Measurements from ENCODE around the gene IGHMBP2. TPM values are rescaled to one million over a fixed set of nuclear protein-coding genes. Genes with fewer than 3 reads are reported as not detected.
A peak's percentile ranks its signal among the peaks of the same experiment; 100 is the strongest.
"Not testable (repeated sequence)": the region's sequence is repeated elsewhere in the genome, so short reads cannot be mapped to it uniquely, and the experiment has no call there.

Gene IGHMBP2
- total and polyA plus RNA-seq, 2 experiments from 2014 or later, result 12.4 to 13.5 TPM

GRCh38 chr11:68878022-68878421, 25.7 kb upstream of the IGHMBP2 start:
- no peak overlapping the region for H3K4me2 ChIP-seq
- H3K9me3 ChIP-seq (ENCODE audit: low read depth), result no peaks in the 10 kb centered on the region
- H3K4me1 ChIP-seq (ENCODE audit: insufficient read depth), result peaks cover 2% of the 10 kb centered on the region
- H3K27ac ChIP-seq, result peak overlapping the region; percentile 60
- no peaks in the 10 kb centered on the region for H3K27me3 ChIP-seq
- peak; percentile 62 for DNase-seq (ENCODE audit: low spot score)
- WGBS (ENCODE audit: low lambda C conversion rate, missing lambda C conversion rate), result 64% methylated on average over 7 of the region's 7 CpGs
- no peaks in the 10 kb centered on the region for H4K20me1 ChIP-seq (ENCODE audit: insufficient read depth, poor library complexity, severe bottlenecking)
- no peak overlapping the region for H3K4me3 ChIP-seq
- H3K36me3 ChIP-seq (replicated peaks; ENCODE audit: insufficient read depth, low read depth), result no peaks in the 10 kb centered on the region
- no peak overlapping the region for H2AFZ ChIP-seq
- TF ChIP-seq EZH2 (IDR thresholded peaks at IDR 0.05; ENCODE audit: borderline replicate concordance) (no peak), EZH2phosphoT487 (IDR thresholded peaks at IDR 0.05; ENCODE audit: low read depth, severe bottlenecking, unreplicated experiment) (no peak), CTCF (IDR thresholded peaks at IDR 0.05; ENCODE audit: poor library complexity) (no peak)
- no peaks in the 10 kb centered on the region for H3K79me2 ChIP-seq
- H3K9me2 ChIP-seq (replicated peaks; ENCODE audit: insufficient read depth), result no peaks in the 10 kb centered on the region

- no peak overlapping the region for H3K27ac ChIP-seq
- TF ChIP-seq EZH2 (IDR thresholded peaks at IDR 0.05; ENCODE audit: borderline replicate concordance) (no peak), EZH2phosphoT487 (IDR thresholded peaks at IDR 0.05; ENCODE audit: low read depth, severe bottlenecking, unreplicated experiment) (no peak), CTCF (IDR thresholded peaks at IDR 0.05; ENCODE audit: poor library complexity) (no peak)
- no peak overlapping the region for H2AFZ ChIP-seq
- no peaks in the 10 kb centered on the region for H4K20me1 ChIP-seq (ENCODE audit: insufficient read depth, poor library complexity, severe bottlenecking)
- no peaks in the 10 kb centered on the region for H3K79me2 ChIP-seq
- no peak overlapping the region for H3K4me3 ChIP-seq
- H3K9me3 ChIP-seq (ENCODE audit: low read depth), result no peaks in the 10 kb centered on the region
- no peaks in the 10 kb centered on the region for H3K27me3 ChIP-seq
- H3K4me1 ChIP-seq (ENCODE audit: insufficient read depth), result no peaks in the 10 kb centered on the region
- 90% methylated on average over 5 of the region's 5 CpGs for WGBS (ENCODE audit: low lambda C conversion rate, missing lambda C conversion rate)
- no peaks in the 10 kb centered on the region for H3K36me3 ChIP-seq (replicated peaks; ENCODE audit: insufficient read depth, low read depth)
- no peaks in the 10 kb centered on the region for H3K9me2 ChIP-seq (replicated peaks; ENCODE audit: insufficient read depth)
- DNase-seq (ENCODE audit: low spot score), result no peak
- no peak overlapping the region for H3K4me2 ChIP-seq
Observed at GRCh38 chr11:68880851-68881250, 22.8 kb upstream of the IGHMBP2 start.

GRCh38 chr11:68881320-68881719, 22.4 kb upstream of the IGHMBP2 start:
- no peaks in the 10 kb centered on the region for H3K4me1 ChIP-seq (ENCODE audit: insufficient read depth)
- no peak for DNase-seq (ENCODE audit: low spot score)
- no peak overlapping the region for H3K4me3 ChIP-seq
- H3K36me3 ChIP-seq (replicated peaks; ENCODE audit: insufficient read depth, low read depth), result no peaks in the 10 kb centered on the region
- H3K9me2 ChIP-seq (replicated peaks; ENCODE audit: insufficient read depth), result no peaks in the 10 kb centered on the region
- WGBS (ENCODE audit: low lambda C conversion rate, missing lambda C conversion rate), result 100% methylated on average over 2 of the region's 2 CpGs
- H3K9me3 ChIP-seq (ENCODE audit: low read depth), result no peaks in the 10 kb centered on the region
- no peak overlapping the region for H3K27ac ChIP-seq
- H4K20me1 ChIP-seq (ENCODE audit: insufficient read depth, poor library complexity, severe bottlenecking), result no peaks in the 10 kb centered on the region
- TF ChIP-seq EZH2 (IDR thresholded peaks at IDR 0.05; ENCODE audit: borderline replicate concordance), result no peak
- no peak for TF ChIP-seq CTCF (IDR thresholded peaks at IDR 0.05; ENCODE audit: poor library complexity)
- no peak for TF ChIP-seq EZH2phosphoT487 (IDR thresholded peaks at IDR 0.05; ENCODE audit: low read depth, severe bottlenecking, unreplicated experiment)
- H3K79me2 ChIP-seq, result no peaks in the 10 kb centered on the region
- H3K27me3 ChIP-seq, result no peaks in the 10 kb centered on the region
- no peak overlapping the region for H3K4me2 ChIP-seq
- H2AFZ ChIP-seq, result no peak overlapping the region

GRCh38 chr11:68882391-68882790, 21.3 kb upstream of the IGHMBP2 start:
- Histone ChIP-seq H3K79me2 (no peaks in the 10 kb centered on the region), H2AFZ (no peak overlapping the region), H3K4me3 (no peak overlapping the region), H3K27ac (no peak overlapping the region), H3K9me3 (ENCODE audit: low read depth) (no peaks in the 10 kb centered on the region), H3K4me1 (ENCODE audit: insufficient read depth) (no peaks in the 10 kb centered on the region), H3K27me3 (no peaks in the 10 kb centered on the region), H4K20me1 (ENCODE audit: insufficient read depth, poor library complexity, severe bottlenecking) (no peaks in the 10 kb centered on the region), H3K9me2 (replicated peaks; ENCODE audit: insufficient read depth) (no peaks in the 10 kb centered on the region), H3K36me3 (replicated peaks; ENCODE audit: insufficient read depth, low read depth) (no peaks in the 10 kb centered on the region), H3K4me2 (no peak overlapping the region)
- TF ChIP-seq EZH2 (IDR thresholded peaks at IDR 0.05; ENCODE audit: borderline replicate concordance) (no peak), EZH2phosphoT487 (IDR thresholded peaks at IDR 0.05; ENCODE audit: low read depth, severe bottlenecking, unreplicated experiment) (no peak), CTCF (IDR thresholded peaks at IDR 0.05; ENCODE audit: poor library complexity) (no peak)
- no peak for DNase-seq (ENCODE audit: low spot score)
- 88% methylated on average over 13 of the region's 13 CpGs for WGBS (ENCODE audit: low lambda C conversion rate, missing lambda C conversion rate)

- H3K27ac ChIP-seq; H3K79me2 ChIP-seq; H3K9me2 ChIP-seq (replicated peaks; ENCODE audit: insufficient read depth); DNase-seq (ENCODE audit: low spot score); H3K4me3 ChIP-seq; H2AFZ ChIP-seq; H3K36me3 ChIP-seq (replicated peaks; ENCODE audit: insufficient read depth, low read depth); H3K4me1 ChIP-seq (ENCODE audit: insufficient read depth); H4K20me1 ChIP-seq (ENCODE audit: insufficient read depth, poor library complexity, severe bottlenecking); H3K27me3 ChIP-seq; H3K9me3 ChIP-seq (ENCODE audit: low read depth); H3K4me2 ChIP-seq: not testable (repeated sequence)
- 94% methylated on average over 15 of the region's 15 CpGs for WGBS (ENCODE audit: low lambda C conversion rate, missing lambda C conversion rate)
Observed at GRCh38 chr11:68884827-68885226, 18.9 kb upstream of the IGHMBP2 start.
